K562 (cell line): Measurements from ENCODE around the gene RNASEH2A. TPM values are rescaled to one million over a fixed set of nuclear protein-coding genes. Genes with fewer than 3 reads are reported as not detected.
A peak's percentile ranks its signal among the peaks of the same experiment; 100 is the strongest.

Experiments
- ATF4 ChIP-seq: fragments of 450-650 bp; formaldehyde crosslinking; IDR thresholded peaks from 2 replicates; pipeline ENCODE4 v1.4.0; 2022; ENCODE audit warnings: mild to moderate bottlenecking, moderate library complexity
- CEBPB ChIP-seq: fragments of 450-650 bp; IDR thresholded peaks from 2 replicates; pipeline ENCODE4 v1.6.1; 2016; ENCODE audit warnings: missing genetic modification characterization, missing compliant biosample characterization
- CUX1 ChIP-seq: fragments of 200-800 bp; sonication (Bioruptor generic); IDR thresholded peaks from 2 replicates; pipeline ENCODE4 v1.6.1; 2016; ENCODE audit warnings: missing genetic modification characterization, missing compliant biosample characterization
- IRF9 ChIP-seq: fragments of 450-650 bp; IDR thresholded peaks from 2 replicates; pipeline ENCODE4 v1.6.1; 2016; ENCODE audit warnings: missing biosample characterization, missing genetic modification characterization
- POLR2B ChIP-seq: fragments of 450-650 bp; IDR thresholded peaks from 2 replicates; pipeline ENCODE4 v1.6.1; 2018; ENCODE audit warnings: low read depth; ENCODE audit not compliant: partially characterized antibody
- RBM22 ChIP-seq: fragments of 200-400 bp; formaldehyde crosslinking; IDR thresholded peaks from 2 replicates; pipeline ENCODE4 v1.6.1; 2018; ENCODE audit warnings: low read length, low read depth; ENCODE audit not compliant: poor library complexity, severe bottlenecking
- RFX1 ChIP-seq: fragments of 450-650 bp; IDR thresholded peaks from 2 replicates; pipeline ENCODE4 v1.6.1; 2016; ENCODE audit warnings: mild to moderate bottlenecking, moderate library complexity
- SOX6 ChIP-seq: fragments of 450-650 bp; IDR thresholded peaks from 2 replicates; pipeline ENCODE4 v1.6.1; 2014; ENCODE audit warnings: mild to moderate bottlenecking
- ZC3H8 ChIP-seq: fragments of 450-650 bp; IDR thresholded peaks from 2 replicates; pipeline ENCODE4 v1.6.1; 2017
- ZFP36 ChIP-seq: fragments of 150-350 bp; IDR thresholded peaks from 2 replicates; pipeline ENCODE4 v1.6.1; 2018; ENCODE audit warnings: low read length, low read depth; ENCODE audit not compliant: partially characterized antibody
- ZNF318 ChIP-seq, 2 experiments: fragments of 450-650 bp; IDR thresholded peaks; 2 replicates each; pipeline ENCODE4 v1.6.1; 2016; ENCODE audit warnings: mild to moderate bottlenecking in 2 of 2, borderline replicate concordance in 1 of 2, low read depth in 1 of 2, moderate library complexity in 1 of 2
- polyA plus RNA-seq, 8 experiments: library from polyadenylated mRNA; depleted of rRNA in 4 of 8; stranded (reverse) in 5 of 8; unstranded in 3 of 8; fragments of >200 nt; fragmentation: Nextera tagmentation in 2 of 8; fragmentation: Illumina TruSeq in 1 of 8; extraction: Ambion mirVana in 2 of 8; extraction: Trizol in 1 of 8; gene quantifications; 2 replicates each; pipeline versions ENCODE4 v1.2.1 to v1.2.3, GENCODE V29; 2011 to 2014; ENCODE audit warnings: inconsistent platforms in 1 of 8, missing spikeins in 1 of 8
- total RNA-seq, 7 experiments: library from RNA; depleted of rRNA in 6 of 7; stranded (reverse); fragments of >200 nt in 6 of 7; fragmentation: Illumina TruSeq in 2 of 7; extraction: Trizol in 2 of 7; gene quantifications; 2 replicates each; pipeline versions ENCODE4 v1.2.1 to v1.2.3, GENCODE V29; 2011 to 2021; ENCODE audit warnings: low replicate concordance in 1 of 7

RNASEH2A gene
- total and polyA plus RNA-seq, 9 of the 15 experiments (the other 6 are each of a cell fraction or from before 2014, with no cell fraction given), result 22.3 to 78.0 (median 61.7) TPM

- TF ChIP-seq ATF4 (CRISPR knock-in tag), result peak; percentile 88
- no peak for TF ChIP-seq ZNF318 (IDR thresholded peaks at IDR 0.05; ENCODE audit: borderline replicate concordance in 1 of 2, low read depth in 1 of 2)
- TF ChIP-seq ZFP36, result peak; percentile 60
- peak; percentile 96 for TF ChIP-seq SOX6
- no peak for TF ChIP-seq ZC3H8
- TF ChIP-seq POLR2B, result peak; percentile 45
- TF ChIP-seq CUX1, result no peak
- no peak for TF ChIP-seq RBM22
- TF ChIP-seq IRF9 (tag), result no peak
- TF ChIP-seq CEBPB (tag), result no peak
- no peak for TF ChIP-seq RFX1
Observed at GRCh38 chr19:12784394-12784870, 22.0 kb upstream of the RNASEH2A start (continued).
